ENCODE results near the gene ZNF526.

The ZNF526 gene

DNA sequence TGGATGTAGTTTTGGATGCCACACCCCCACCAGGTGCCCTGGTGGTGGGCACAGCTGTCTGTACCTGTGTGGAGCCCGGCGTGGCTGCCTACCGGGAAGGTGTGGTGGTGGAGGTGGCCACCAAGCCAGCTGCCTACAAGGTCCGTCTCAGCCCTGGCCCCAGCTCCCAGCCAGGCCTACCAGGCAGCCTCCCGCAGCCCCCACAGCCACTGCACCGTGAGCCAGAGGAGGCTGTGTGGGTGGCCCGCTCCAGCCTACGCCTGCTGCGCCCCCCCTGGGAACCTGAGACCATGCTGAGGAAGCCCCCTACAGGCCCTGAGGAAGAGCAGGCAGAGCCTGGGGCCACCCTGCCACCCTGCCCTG, 52.4 kb downstream of the ZNF526 start:
- DNase-seq (ENCODE audit: insufficient read length) (no peak), FAIRE-seq (no peak)
- TF ChIP-seq TAF1 (IDR thresholded peaks at IDR 0.05; ENCODE audit: borderline replicate concordance, low read depth, low read length) (no peak), POLR2A (IDR thresholded peaks at IDR 0.05; ENCODE audit: low read depth, low read length) (no peak), POLR2AphosphoS5 (IDR thresholded peaks at IDR 0.05; ENCODE audit: low read depth, low read length) (no peak)

DNA sequence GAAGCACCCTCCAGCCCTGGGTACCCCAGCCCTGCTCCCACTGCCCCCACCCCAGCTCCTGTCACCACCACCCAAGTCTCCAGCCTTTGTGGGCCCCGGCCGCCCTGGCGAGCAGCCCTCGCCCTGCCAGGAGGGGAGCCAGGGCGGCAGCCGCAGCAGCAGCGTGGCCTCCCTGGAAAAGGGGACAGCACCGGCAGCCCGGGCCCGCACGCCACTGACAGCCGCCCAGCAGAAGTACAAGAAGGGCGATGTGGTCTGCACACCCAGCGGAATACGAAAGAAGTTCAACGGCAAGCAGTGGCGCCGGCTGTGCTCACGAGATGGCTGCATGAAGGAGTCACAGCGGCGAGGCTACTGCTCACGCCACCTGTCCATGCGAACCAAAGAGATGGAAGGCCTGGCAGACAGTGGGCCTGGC, 52.9 kb downstream of the ZNF526 start:
- no peak for DNase-seq (ENCODE audit: insufficient read length)
- no peak for TF ChIP-seq TAF1 (IDR thresholded peaks at IDR 0.05; ENCODE audit: borderline replicate concordance, low read depth, low read length)
- no peak for TF ChIP-seq POLR2AphosphoS5 (IDR thresholded peaks at IDR 0.05; ENCODE audit: low read depth, low read length)
- TF ChIP-seq POLR2A (IDR thresholded peaks at IDR 0.05; ENCODE audit: low read depth, low read length): no peak
- FAIRE-seq: no peak

DNA sequence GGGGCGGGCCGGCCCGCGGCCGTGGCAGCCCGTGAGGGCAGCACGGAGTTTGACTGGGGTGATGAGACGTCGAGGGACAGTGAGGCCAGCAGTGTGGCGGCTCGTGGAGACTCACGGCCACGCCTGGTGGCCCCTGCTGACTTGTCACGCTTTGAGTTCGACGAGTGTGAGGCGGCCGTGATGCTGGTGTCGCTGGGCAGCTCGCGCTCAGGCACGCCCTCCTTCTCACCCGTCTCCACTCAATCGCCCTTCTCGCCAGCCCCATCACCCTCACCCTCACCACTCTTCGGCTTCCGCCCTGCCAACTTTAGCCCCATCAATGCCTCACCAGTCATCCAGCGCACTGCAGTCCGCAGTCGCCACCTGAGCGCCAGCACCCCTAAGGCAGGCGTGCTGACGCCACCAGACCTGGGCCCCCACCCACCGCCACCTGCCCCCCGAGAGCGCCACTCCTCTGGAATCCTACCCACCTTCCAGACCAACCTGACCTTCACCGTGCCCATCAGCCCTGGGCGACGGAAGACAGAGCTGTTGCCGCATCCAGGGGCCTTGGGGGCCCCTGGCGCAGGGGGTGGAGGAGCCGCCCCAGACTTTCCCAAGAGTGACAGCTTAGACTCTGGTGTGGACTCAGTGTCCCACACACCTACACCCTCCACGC, 53.4 kb downstream of the ZNF526 start:
- FAIRE-seq: no peak
- TF ChIP-seq POLR2AphosphoS5 (IDR thresholded peaks at IDR 0.05; ENCODE audit: low read depth, low read length) (no peak), TAF1 (IDR thresholded peaks at IDR 0.05; ENCODE audit: borderline replicate concordance, low read depth, low read length) (no peak), POLR2A (IDR thresholded peaks at IDR 0.05; ENCODE audit: low read depth, low read length) (no peak)
- DNase-seq (ENCODE audit: insufficient read length): no peak

DNA sequence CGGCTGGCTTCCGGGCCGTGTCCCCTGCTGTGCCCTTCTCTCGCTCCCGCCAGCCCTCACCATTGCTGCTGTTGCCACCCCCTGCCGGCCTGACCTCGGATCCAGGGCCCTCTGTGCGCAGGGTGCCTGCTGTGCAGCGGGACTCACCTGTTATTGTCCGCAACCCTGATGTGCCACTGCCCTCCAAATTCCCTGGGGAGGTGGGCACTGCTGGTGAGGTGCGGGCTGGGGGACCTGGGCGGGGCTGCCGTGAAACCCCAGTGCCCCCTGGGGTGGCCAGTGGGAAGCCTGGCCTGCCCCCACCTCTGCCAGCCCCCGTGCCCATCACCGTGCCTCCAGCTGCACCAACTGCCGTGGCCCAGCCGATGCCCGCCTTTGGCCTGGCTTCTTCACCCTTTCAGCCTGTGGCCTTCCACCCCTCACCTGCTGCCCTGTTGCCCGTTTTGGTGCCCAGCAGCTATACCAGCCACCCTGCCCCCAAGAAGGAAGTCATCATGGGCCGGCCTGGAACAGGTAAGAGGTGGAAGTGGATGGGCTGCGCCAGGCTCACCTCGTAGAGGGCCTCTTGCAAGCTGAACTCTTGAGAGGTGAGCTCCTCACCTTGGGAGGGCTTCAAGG, 54.1 kb downstream of the ZNF526 start:
- no peak for DNase-seq (ENCODE audit: insufficient read length)

DNA sequence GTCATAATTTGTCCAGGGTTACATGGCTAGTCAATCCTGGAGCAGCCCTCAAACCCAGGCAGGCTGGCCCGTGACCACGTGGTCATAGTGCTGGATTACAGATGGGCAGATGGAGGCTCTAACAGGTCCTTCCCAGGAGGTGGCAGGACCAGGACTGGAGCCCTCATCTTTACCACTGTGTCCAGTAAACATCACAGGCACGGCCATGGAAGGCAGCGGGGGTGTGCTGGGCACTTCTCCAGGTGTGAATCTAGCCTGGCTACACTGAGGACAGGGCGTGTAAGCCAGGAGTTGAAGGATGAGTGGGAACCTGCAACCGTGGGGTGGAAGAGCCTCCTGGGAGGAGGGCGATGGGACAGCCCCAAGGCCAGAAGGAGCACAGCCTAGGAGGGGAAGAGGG, 55.0 kb downstream of the ZNF526 start:
- FAIRE-seq (no peak), DNase-seq (ENCODE audit: insufficient read length) (no peak)
- TF ChIP-seq POLR2A (IDR thresholded peaks at IDR 0.05; ENCODE audit: low read depth, low read length): 0 out of 2 replicates have a peak, but pooled peaks have one; percentile 17
- TF ChIP-seq POLR2AphosphoS5 (IDR thresholded peaks at IDR 0.05; ENCODE audit: low read depth, low read length): no peak

More for the DNA sequence above, 54.1 kb downstream of the ZNF526 start:
- no peak for FAIRE-seq
- no peak for TF ChIP-seq POLR2A (IDR thresholded peaks at IDR 0.05; ENCODE audit: low read depth, low read length)
- TF ChIP-seq TAF1 (IDR thresholded peaks at IDR 0.05; ENCODE audit: borderline replicate concordance, low read depth, low read length): no peak
- no peak for TF ChIP-seq POLR2AphosphoS5 (IDR thresholded peaks at IDR 0.05; ENCODE audit: low read depth, low read length)

DNA sequence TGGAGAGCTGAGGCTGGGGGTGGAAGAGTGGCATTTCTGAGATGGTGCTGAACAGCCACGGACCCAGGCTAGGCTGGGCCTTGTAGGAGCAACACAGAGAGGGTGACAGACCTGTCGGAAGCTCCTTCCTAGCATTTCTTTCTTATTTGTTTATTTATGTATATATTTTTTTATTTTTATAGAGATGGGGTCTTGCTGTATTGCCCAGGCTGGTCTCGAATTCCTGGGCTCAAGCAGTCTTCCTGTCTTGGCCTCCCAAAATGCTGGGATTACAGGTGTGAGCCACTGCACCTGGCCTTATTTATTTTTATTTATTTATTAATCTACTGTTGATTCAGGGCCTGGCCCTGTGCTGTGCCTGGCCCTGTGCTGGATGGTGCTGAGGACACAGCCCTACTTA, 55.4 kb downstream of the ZNF526 start:
- TF ChIP-seq TAF1 (IDR thresholded peaks at IDR 0.05; ENCODE audit: borderline replicate concordance, low read depth, low read length) (no peak), POLR2A (IDR thresholded peaks at IDR 0.05; ENCODE audit: low read depth, low read length) (0 out of 2 replicates have a peak, but pooled peaks have one; percentile 9)
- no peak for FAIRE-seq
- DNase-seq (ENCODE audit: insufficient read length): no peak

DNA sequence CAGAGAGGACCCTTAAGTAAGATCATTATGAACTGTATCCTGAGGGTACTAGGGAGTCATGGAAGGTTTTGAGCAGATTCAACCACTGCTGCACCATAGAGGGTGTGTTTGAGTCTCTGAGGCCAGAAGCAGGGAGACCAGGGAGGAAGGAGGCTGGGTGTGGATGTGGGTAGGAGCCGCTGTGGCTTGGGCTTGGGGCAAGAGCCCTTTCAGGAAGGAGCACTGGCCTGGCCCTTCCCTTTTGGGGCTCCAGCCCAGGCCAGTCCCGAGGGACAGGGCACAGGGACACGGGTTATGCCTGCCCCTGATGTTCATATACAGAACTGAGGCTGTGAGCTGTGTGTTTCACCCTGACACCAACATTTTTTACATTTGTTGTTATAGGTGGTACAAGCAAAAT, 56.2 kb downstream of the ZNF526 start:
- no peak for FAIRE-seq
- TF ChIP-seq POLR2AphosphoS5 (IDR thresholded peaks at IDR 0.05; ENCODE audit: low read depth, low read length): no peak
- TF ChIP-seq POLR2A (IDR thresholded peaks at IDR 0.05; ENCODE audit: low read depth, low read length): no peak
- DNase-seq (ENCODE audit: insufficient read length): no peak

DNA sequence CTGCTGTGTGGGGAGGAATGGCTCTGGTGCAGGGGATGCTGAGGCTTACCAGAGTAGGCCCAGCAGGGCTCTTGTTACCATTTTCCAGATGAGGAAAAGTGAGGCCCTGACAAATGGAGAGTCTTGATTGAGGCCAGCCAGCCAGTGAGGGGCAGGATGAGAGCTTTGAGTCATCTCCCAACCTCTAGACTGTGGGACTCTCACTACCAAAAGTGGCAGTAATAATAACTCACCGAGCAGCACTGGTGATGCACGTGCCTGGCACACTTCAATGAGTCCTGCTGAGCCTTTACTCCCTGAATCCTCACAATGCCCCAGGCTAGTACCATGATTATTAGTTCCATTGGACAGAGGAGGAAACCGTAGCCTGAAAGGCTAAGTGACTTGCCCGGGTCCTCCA, 56.7 kb downstream of the ZNF526 start:
- TF ChIP-seq POLR2A (IDR thresholded peaks at IDR 0.05; ENCODE audit: low read depth, low read length) (no peak), TAF1 (IDR thresholded peaks at IDR 0.05; ENCODE audit: borderline replicate concordance, low read depth, low read length) (no peak), POLR2AphosphoS5 (IDR thresholded peaks at IDR 0.05; ENCODE audit: low read depth, low read length) (no peak)
- DNase-seq (ENCODE audit: insufficient read length) (no peak), FAIRE-seq (peak; percentile 14)
